Activated naive CD4-positive, alpha-beta T cell treated with anti-CD3 and anti-CD28 coated beads, Interleukin-2, amount 10 ng/mL, durations not matched to agents 7 days and 5 days (primary cell): ENCODE results near the gene AGAP1.

ENCODE experiments used
- CTCF ChIA-PET: fragments of 350-600 bp; sonication (Branson Sonifier 250); formaldehyde crosslinking; loops from one replicate; lab custom pipeline; 2021; ENCODE audit warnings: antibody characterized with exemption; lab: Charles Lee
- DNase-seq: peaks from one replicate; pipeline ENCODE4 v3.0.0-alpha.2; 2020
- H3K27ac Mint-ChIP-seq: one replicate; pipeline ENCODE4 v1.8.0; 2021; ENCODE audit warnings: mild to moderate bottlenecking, moderate library complexity, mixed read lengths
- H3K27me3 Mint-ChIP-seq: one replicate; pipeline ENCODE4 v1.8.0; 2021; ENCODE audit warnings: mild to moderate bottlenecking, mixed read lengths
- H3K36me3 Mint-ChIP-seq: one replicate; pipeline ENCODE4 v1.8.0; 2021; ENCODE audit warnings: mixed read lengths
- H3K4me1 Mint-ChIP-seq: one replicate; pipeline ENCODE4 v1.8.0; 2021; ENCODE audit warnings: mixed read lengths
- H3K4me3 Mint-ChIP-seq: one replicate; pipeline ENCODE4 v1.8.0; 2021; ENCODE audit warnings: mild to moderate bottlenecking, moderate library complexity, mixed read lengths
- H3K9me3 Mint-ChIP-seq: one replicate; pipeline ENCODE4 v1.8.0; 2021; ENCODE audit warnings: mixed read lengths

Gene AGAP1

GRCh38 chr2:235876099-235876679, 382.3 kb downstream of the AGAP1 start:
- H3K4me1 Mint-ChIP-seq, result no peaks in the 10 kb centered on the region
- H3K36me3 Mint-ChIP-seq, result no peaks in the 10 kb centered on the region
- no peak overlapping the region for H3K4me3 Mint-ChIP-seq
- no peaks in the 10 kb centered on the region for H3K9me3 Mint-ChIP-seq
- H3K27me3 Mint-ChIP-seq, result no peaks in the 10 kb centered on the region
- H3K27ac Mint-ChIP-seq, result no peak overlapping the region
- CTCF ChIA-PET, result no interaction called here
- no peak for DNase-seq

GRCh38 chr2:235877275-235877802, 383.5 kb downstream of the AGAP1 start:
- DNase-seq, result no peak
- Mint-ChIP-seq H3K27ac (no peak overlapping the region), H3K27me3 (peaks cover 5% of the 10 kb centered on the region), H3K9me3 (no peaks in the 10 kb centered on the region), H3K4me1 (no peaks in the 10 kb centered on the region), H3K4me3 (no peak overlapping the region), H3K36me3 (no peaks in the 10 kb centered on the region)
- CTCF ChIA-PET, result no interaction called here

- Mint-ChIP-seq H3K9me3 (no peaks in the 10 kb centered on the region), H3K27ac (no peak overlapping the region), H3K27me3 (peaks cover 6% of the 10 kb centered on the region), H3K36me3 (no peaks in the 10 kb centered on the region), H3K4me1 (no peaks in the 10 kb centered on the region), H3K4me3 (no peak overlapping the region)
- CTCF ChIA-PET, result no interaction called here
- no peak for DNase-seq
These were observed 385.3 kb downstream of the AGAP1 start for GRCh38 chr2:235879116-235879515.

GRCh38 chr2:235883675-235884074, 389.8 kb downstream of the AGAP1 start:
- H3K4me1 Mint-ChIP-seq, result no peaks in the 10 kb centered on the region
- no peak overlapping the region for H3K27ac Mint-ChIP-seq
- CTCF ChIA-PET, result no interaction called here
- no peak overlapping the region for H3K4me3 Mint-ChIP-seq
- H3K27me3 Mint-ChIP-seq, result peaks cover 8% of the 10 kb centered on the region
- H3K36me3 Mint-ChIP-seq, result no peaks in the 10 kb centered on the region
- no peak for DNase-seq
- no peaks in the 10 kb centered on the region for H3K9me3 Mint-ChIP-seq

GRCh38 chr2:235889302-235889630, 395.4 kb downstream of the AGAP1 start:
- H3K9me3 Mint-ChIP-seq, result no peaks in the 10 kb centered on the region
- H3K27me3 Mint-ChIP-seq, result peaks cover 4% of the 10 kb centered on the region
- H3K4me1 Mint-ChIP-seq, result no peaks in the 10 kb centered on the region
- H3K4me3 Mint-ChIP-seq, result no peak overlapping the region
- CTCF ChIA-PET, result no interaction called here
- no peak overlapping the region for H3K27ac Mint-ChIP-seq
- DNase-seq, result no peak
- H3K36me3 Mint-ChIP-seq, result no peaks in the 10 kb centered on the region

GRCh38 chr2:235893129-235893698, 399.4 kb downstream of the AGAP1 start:
- no peak for DNase-seq
- no peak overlapping the region for H3K4me3 Mint-ChIP-seq
- CTCF ChIA-PET, result no interaction called here
- no peaks in the 10 kb centered on the region for H3K9me3 Mint-ChIP-seq
- H3K27ac Mint-ChIP-seq, result no peak overlapping the region
- peaks cover 4% of the 10 kb centered on the region for H3K27me3 Mint-ChIP-seq
- no peaks in the 10 kb centered on the region for H3K4me1 Mint-ChIP-seq
- no peaks in the 10 kb centered on the region for H3K36me3 Mint-ChIP-seq

- Mint-ChIP-seq H3K9me3 (no peaks in the 10 kb centered on the region), H3K27ac (no peak overlapping the region), H3K4me1 (no peaks in the 10 kb centered on the region), H3K36me3 (no peaks in the 10 kb centered on the region), H3K4me3 (no peak overlapping the region), H3K27me3 (no peaks in the 10 kb centered on the region)
- DNase-seq, result no peak
- CTCF ChIA-PET, result no interaction called here
These were observed 401.0 kb downstream of the AGAP1 start for GRCh38 chr2:235894839-235895238.

GRCh38 chr2:235896061-235896460, 402.2 kb downstream of the AGAP1 start:
- CTCF ChIA-PET, result no interaction called here
- H3K4me3 Mint-ChIP-seq, result no peak overlapping the region
- DNase-seq, result no peak
- H3K27me3 Mint-ChIP-seq, result no peaks in the 10 kb centered on the region
- H3K27ac Mint-ChIP-seq, result no peak overlapping the region
- H3K9me3 Mint-ChIP-seq, result no peaks in the 10 kb centered on the region
- no peaks in the 10 kb centered on the region for H3K36me3 Mint-ChIP-seq
- H3K4me1 Mint-ChIP-seq, result no peaks in the 10 kb centered on the region

- Mint-ChIP-seq H3K9me3 (no peaks in the 10 kb centered on the region), H3K27me3 (no peaks in the 10 kb centered on the region), H3K36me3 (no peaks in the 10 kb centered on the region), H3K4me3 (no peak overlapping the region), H3K4me1 (no peaks in the 10 kb centered on the region), H3K27ac (no peak overlapping the region)
- DNase-seq, result no peak
- CTCF ChIA-PET, result no interaction called here
These were observed 404.1 kb downstream of the AGAP1 start for GRCh38 chr2:235897992-235898391.

- Mint-ChIP-seq H3K36me3 (no peaks in the 10 kb centered on the region), H3K27me3 (no peaks in the 10 kb centered on the region)
- CTCF ChIA-PET, result interaction anchor here (0.5 kb wide), 1 partner anchor 783 kb away, joined by 3 read pairs; no protein-coding TSS in a partner anchor
These were observed 404.9 kb downstream of the AGAP1 start for GRCh38 chr2:235898766-235899165.

GRCh38 chr2:235900631-235901030, 406.8 kb downstream of the AGAP1 start:
- no peak for DNase-seq
- Mint-ChIP-seq H3K36me3 (no peaks in the 10 kb centered on the region), H3K4me1 (no peaks in the 10 kb centered on the region), H3K4me3 (no peak overlapping the region), H3K9me3 (no peaks in the 10 kb centered on the region), H3K27ac (no peak overlapping the region), H3K27me3 (peaks cover 2% of the 10 kb centered on the region)
- CTCF ChIA-PET, result no interaction called here

More at GRCh38 chr2:235898766-235899165, 404.9 kb downstream of the AGAP1 start:
- Mint-ChIP-seq H3K9me3 (no peaks in the 10 kb centered on the region), H3K27ac (no peak overlapping the region), H3K4me3 (no peak overlapping the region), H3K4me1 (no peaks in the 10 kb centered on the region)
- no peak for DNase-seq

- no peaks in the 10 kb centered on the region for H3K4me1 Mint-ChIP-seq
- CTCF ChIA-PET, result no interaction called here
- no peaks in the 10 kb centered on the region for H3K9me3 Mint-ChIP-seq
- peaks cover 5% of the 10 kb centered on the region for H3K27me3 Mint-ChIP-seq
- no peaks in the 10 kb centered on the region for H3K36me3 Mint-ChIP-seq
- H3K4me3 Mint-ChIP-seq, result no peak overlapping the region
- no peak overlapping the region for H3K27ac Mint-ChIP-seq
- no peak for DNase-seq
These were observed 407.4 kb downstream of the AGAP1 start for GRCh38 chr2:235901243-235901642.

- CTCF ChIA-PET, result no interaction called here
- no peaks in the 10 kb centered on the region for H3K4me1 Mint-ChIP-seq
- H3K36me3 Mint-ChIP-seq, result no peaks in the 10 kb centered on the region
- no peaks in the 10 kb centered on the region for H3K9me3 Mint-ChIP-seq
- H3K27me3 Mint-ChIP-seq, result peaks cover 5% of the 10 kb centered on the region
- no peak for DNase-seq
- H3K27ac Mint-ChIP-seq, result no peak overlapping the region
- no peak overlapping the region for H3K4me3 Mint-ChIP-seq
These were observed 410.1 kb downstream of the AGAP1 start for GRCh38 chr2:235903782-235904584.

- H3K4me3 Mint-ChIP-seq, result no peak overlapping the region
- H3K36me3 Mint-ChIP-seq, result no peaks in the 10 kb centered on the region
- H3K9me3 Mint-ChIP-seq, result no peaks in the 10 kb centered on the region
- no peak for DNase-seq
- peaks cover 5% of the 10 kb centered on the region for H3K27me3 Mint-ChIP-seq
- CTCF ChIA-PET, result no interaction called here
- H3K27ac Mint-ChIP-seq, result no peak overlapping the region
- H3K4me1 Mint-ChIP-seq, result no peaks in the 10 kb centered on the region
These were observed 410.7 kb downstream of the AGAP1 start for GRCh38 chr2:235904585-235904931.

GRCh38 chr2:235908826-235909225, 415.0 kb downstream of the AGAP1 start:
- Mint-ChIP-seq H3K4me1 (no peaks in the 10 kb centered on the region), H3K27ac (no peak overlapping the region), H3K9me3 (no peaks in the 10 kb centered on the region), H3K27me3 (peaks cover 5% of the 10 kb centered on the region), H3K36me3 (no peaks in the 10 kb centered on the region), H3K4me3 (no peak overlapping the region)
- DNase-seq, result no peak
- CTCF ChIA-PET, result no interaction called here
